ENCODE measurements around the gene ESRRG.

Gene ESRRG

DNA sequence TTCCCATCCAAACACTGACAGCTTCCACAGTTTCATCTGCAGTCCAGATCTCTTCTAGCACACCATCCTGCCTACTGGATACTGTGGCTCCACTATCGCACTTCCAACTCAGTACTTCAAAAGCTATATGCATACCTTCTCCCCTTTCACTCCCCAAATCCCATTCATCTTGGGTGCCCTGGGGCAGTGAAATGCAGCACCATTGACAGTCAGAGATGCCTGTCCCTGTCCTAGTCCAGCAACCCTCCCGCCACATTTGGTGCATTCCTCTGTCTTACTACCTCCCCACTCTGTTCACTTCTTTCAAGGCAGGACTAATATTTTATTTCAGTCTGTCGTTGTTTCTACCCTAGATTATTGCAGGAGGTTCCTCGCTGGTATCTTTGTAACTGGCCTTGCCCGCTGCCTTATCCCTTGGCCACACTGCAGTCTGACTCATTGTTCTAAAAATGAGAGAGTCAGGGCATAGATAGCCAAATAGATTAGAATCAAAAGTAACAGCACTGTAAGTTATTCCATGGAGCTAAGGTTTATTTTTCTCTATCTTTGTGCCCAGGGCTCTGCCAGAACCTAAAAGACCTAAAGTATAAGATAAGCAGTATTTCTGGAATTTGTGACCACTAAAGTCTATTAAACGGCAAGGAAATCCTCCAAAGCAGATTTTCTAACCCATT lies 96.7 kb downstream of the ESRRG start:
- no peak for DNase-seq

DNA sequence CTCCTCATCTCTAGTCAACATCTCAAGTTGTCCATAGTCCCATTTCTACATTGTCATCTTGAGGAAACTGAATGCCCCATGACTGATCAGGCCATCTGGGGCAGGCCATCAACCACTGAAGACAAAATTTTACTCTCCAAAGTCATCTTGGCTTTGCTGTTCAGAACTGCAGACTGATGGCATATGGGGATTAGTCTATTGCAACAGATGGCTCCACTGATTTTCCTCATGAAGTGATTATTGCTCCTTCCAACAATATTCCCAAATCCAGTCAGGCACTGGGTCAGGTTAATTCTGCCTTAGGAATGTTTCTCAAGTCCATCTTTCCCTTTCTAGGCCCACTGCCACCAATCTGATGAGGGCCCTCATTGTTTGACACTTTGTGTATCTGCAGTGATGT lies 101.7 kb downstream of the ESRRG start:
- no peak for DNase-seq

- DNase-seq = no peak
Measured at GRCh38 chr1:216617081-216617875, 106.0 kb downstream of the ESRRG start.

- DNase-seq = no peak
Measured at GRCh38 chr1:216616425-216616824, 106.8 kb downstream of the ESRRG start.

GRCh38 chr1:216614011-216614934 lies 109.0 kb downstream of the ESRRG start:
- DNase-seq = no peak

GRCh38 chr1:216612291-216612690 lies 110.9 kb downstream of the ESRRG start:
- DNase-seq = no peak

- DNase-seq = no peak
Measured at GRCh38 chr1:216607067-216607697, 116.0 kb downstream of the ESRRG start.

- no peak for DNase-seq
Measured at GRCh38 chr1:216606047-216606637, 117.1 kb downstream of the ESRRG start.

DNA sequence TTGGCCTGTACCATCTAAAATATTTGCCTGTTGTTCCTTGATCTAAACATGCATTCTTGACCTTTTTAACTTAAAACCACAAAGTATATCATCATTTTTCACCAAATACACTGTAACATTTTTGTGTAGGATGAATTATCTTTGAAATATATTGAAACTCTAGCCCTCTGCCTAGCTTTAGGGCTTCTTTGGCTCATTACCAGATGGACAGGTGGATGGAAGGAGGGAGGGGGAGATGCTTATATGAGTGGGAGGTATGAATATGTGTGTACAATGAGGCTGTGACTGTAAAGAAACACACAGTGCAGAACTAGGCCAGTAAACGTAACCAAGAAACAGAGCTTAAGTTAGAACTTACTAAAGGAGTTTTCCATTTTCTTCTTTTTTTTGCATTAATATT lies 118.5 kb downstream of the ESRRG start:
- DNase-seq = no peak

DNA sequence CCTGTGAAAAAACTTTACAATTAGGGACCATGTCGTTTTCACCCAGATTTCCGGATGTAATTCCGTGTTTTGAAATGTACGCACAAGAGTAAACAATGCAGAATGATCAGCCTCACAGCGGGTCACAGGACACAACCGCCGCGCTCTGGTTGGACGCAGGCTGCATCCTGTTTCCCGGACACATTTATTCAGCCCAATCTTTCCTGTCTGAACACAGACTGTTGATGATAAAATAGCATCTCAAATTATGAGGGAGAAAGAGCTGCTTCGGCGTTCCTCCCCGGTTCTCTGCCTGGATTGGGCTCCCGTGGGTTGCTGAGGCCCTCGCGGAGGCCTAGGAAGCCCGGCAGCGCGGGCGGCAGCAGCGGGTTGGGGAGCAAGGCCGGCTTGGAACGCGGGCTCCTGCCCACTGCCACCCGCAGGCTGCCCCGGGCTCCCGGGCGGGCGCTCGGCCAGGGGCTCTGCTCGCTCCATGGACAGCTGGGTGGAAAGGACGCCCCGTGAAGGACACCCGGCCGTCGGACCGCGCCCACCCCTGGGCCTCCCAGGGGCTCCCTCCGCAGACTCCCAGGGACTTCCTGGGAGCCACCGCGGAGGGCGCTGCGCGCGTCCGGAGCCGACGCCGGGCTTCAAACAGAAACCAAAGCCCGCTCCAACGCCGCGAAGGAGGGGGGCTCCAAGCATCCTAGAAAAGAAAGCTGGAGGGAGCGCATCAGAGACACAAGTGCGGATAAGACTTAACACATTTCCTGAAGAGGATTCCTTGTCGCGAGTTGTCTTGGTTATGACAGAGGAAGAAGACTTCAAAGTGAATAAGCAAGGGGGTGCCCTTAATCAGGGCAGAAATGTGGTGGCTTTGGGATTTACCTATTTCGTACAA lies 122.3 kb downstream of the ESRRG start:
- no peak for DNase-seq

DNA sequence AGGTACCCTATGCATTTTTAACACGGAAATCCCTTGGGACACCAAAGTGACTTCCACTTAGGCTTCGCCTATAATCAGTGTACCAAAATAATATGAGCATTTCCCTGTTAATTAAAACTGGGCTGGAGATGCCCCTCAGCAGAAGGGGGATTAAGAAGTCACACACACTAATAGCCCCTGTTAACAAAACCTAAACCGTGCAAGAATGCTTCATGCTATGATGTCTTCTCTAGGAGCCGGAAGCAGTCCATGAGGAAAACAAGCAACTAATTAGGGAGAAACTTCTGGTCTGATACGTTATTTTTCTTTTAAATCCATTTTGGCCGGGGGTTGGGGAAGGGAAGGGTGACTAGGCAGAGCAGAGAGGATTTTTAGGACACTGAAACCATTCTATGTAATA lies 123.4 kb downstream of the ESRRG start:
- no peak for DNase-seq

DNA sequence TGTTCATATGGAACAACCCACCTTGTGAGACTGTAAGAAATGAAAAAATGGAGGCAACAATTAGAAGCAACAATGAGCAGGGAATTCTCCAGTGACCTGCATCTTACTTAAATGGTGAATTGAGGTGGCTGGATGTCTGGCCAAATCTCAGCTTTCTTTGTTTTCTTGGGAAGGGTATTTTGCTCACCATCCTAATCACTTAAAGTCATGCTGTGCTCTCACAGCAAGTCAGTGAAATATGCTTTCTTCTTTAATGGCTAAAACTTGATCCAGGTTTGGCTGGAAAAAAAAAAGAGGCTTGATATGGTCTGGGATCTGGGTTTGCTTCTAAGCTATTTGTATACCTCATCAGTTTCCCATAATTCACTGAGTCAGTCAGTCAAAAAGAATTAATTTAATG lies 124.8 kb downstream of the ESRRG start:
- no peak for DNase-seq

- no peak for DNase-seq
Measured at GRCh38 chr1:216596281-216596862, 126.9 kb downstream of the ESRRG start.

GRCh38 chr1:216587715-216588114 lies 135.5 kb downstream of the ESRRG start:
- no peak for DNase-seq

DNA sequence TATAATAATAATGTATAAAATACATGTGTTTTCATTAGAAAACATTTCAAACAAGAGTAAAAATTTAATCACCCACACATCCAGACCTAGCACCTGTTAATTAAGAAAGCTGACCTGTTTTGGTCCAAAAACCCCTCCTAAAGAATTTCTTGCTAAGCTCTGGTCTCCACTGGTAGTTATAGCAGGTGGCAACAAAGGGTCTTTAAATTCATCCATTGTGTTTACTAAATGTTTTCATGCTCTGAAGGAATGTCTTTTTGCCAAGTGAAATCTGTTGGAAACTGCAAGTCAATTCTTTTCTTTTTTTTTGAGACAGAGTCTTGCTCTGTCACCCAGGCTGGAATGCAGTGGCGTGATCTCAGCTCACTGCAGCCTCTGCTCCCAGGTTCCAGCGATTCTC lies 141.1 kb downstream of the ESRRG start:
- no peak for DNase-seq

- DNase-seq = no peak
Measured at GRCh38 chr1:216580538-216581057, 142.6 kb downstream of the ESRRG start.

DNA sequence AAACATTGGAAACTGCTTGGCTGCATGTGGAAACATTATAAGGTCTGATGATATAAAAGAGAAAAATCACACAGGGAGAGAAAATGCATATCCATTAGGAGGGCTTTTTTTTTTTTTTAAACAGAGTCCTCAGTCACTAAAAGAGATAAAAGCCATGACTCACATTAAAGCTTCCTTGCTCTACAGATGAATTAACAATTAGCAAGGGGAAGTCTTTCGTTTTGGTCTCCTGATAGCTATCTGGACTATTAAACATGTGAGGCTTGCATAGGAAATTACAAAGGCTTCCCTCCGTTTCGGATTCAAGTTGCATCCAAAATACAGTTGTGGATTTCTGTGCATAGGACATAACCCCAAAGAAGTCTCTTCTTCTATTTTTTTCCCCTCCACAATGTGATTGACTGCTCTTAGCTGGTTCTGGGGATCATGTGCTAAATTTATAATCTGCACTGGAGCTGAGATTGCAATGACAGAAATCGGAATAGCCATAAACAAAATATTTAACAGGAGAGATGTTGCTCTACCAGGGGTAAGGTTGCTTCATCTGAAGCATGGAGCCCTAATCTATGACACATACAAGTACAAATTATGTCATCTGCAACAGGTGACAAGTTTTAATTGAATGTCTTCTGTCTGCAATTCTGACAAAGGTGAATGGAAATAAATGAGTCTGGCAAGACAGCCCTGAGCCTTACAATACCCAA lies 146.8 kb downstream of the ESRRG start:
- no peak for DNase-seq

GRCh38 chr1:216566641-216567205 lies 156.5 kb downstream of the ESRRG start:
- no peak for DNase-seq

- DNase-seq = no peak
Measured at GRCh38 chr1:216563087-216563486, 160.1 kb downstream of the ESRRG start.

DNA sequence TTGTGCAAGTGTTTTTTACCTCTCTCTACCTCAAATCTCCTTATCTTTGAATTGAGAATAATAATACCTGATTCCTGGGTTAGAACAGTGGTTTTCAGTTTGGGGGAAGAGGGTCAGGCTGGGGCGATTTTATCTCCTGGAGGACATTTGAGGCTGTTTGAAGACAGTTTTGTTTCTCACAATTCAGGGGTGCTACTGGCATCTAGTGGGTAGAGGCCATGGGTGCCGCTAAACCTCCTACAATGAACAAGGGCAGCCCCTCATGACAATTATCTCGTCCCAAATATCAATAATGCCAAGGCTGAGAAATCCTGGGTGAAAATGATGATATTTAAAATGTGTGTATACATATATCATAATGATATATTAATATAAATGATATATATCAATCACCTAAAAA lies 160.8 kb downstream of the ESRRG start:
- no peak for DNase-seq
